HG02973 (cell line): Measurements from ENCODE around the gene CELSR1.
"Not testable (repeated sequence)": the region's sequence is repeated elsewhere in the genome, so short reads cannot be mapped to it uniquely, and the experiment has no call there.

Experiments used
- ATAC-seq: cut with Tn5 transposase; IDR thresholded peaks from one replicate; pipeline ENCODE4 v1.9.1; 2021; ENCODE audit warnings: moderate library complexity; ENCODE audit not compliant: unreplicated experiment

Gene CELSR1

DNA sequence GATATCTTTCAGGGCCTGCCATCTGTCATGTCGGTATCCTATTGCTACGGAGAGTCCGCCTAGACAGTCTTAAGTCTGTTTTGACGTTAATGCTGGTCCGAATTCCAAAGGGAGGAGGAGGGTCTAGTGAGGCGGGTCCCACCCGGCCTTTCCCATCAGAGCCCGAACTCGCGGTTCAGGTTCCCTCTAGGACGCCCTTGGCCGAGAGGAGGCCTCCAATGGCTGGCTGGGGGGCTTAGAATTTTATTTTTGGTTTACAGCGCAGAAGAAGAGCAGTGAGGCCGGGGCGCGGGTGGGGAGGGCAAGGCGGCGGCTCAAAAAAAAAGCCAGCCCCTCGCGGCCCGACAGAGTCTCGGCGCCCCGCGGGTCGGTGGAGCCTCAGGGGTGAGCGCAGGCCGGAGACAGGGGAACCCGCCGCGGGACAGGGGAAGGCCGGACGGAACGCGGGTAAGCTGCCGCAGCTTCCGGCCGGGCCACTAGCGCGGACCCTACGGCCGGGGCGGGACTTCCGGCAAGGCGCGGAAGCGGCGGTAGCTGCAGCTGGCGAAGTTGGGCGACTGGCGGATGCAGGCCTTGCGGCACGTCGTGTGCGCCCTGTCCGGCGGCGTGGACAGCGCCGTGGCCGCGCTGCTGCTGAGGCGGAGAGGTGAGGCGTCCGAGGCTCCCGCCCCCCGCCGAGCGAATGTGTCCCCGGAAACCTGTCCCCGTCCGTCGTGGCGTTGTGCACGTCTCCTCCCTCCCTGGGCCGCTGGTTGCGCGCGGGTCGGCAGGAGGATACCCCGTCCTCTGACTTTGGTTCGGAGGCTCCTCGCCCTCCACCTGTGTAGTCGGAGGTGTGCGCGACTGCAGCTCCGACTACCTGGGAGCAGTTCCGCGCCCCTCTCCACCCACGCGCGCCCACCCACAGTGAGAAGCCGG is 202.0 kb downstream of the CELSR1 start, which contains the start of gene TRMU:
Gene TRMU, plus strand, starts transcription at position 514 of the 918 bp plus-strand sequence. Its CDS starts 51 bp downstream, at position 565.
- peak; percentile 81 for ATAC-seq

DNA sequence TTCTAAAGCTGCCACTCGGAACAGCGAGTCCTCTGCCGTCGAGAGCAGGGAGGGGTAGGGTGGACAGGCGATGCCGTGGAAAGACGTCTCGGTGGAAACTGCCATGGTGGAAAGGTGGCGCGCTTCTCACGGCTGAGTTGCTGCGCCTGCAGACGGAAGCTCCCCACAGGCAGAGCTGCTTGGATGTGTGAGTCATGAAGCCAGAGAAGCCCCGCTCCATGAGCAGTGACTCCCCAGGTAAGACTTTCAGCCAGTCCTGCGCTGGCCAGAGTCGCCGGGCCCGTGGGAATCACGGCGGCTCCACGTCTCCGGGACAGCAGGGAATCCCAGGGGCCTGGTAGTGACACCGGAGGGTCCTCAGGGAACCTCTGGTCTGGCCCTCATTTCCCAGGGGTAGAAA is 205.9 kb downstream of the CELSR1 start:
- no peak for ATAC-seq

DNA sequence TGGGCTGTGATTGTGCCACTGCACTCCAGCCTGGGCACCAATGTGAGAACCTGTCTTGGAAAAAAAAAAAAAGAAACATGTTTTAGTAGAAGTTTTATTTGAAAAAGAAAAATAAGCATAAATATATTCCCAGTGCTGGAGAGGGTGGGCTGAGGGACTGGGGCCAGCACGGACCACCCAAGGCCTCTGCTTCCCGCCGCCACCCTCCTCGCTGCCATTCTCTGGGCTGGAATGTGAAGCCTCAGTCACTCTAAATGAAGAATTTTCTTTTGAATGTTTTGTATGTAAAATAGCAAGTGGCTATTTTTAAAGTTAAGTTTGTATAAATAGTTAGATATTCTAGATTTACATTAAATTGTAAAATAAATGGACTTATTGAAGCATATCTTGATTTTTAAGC is 207.0 kb downstream of the CELSR1 start:
- ATAC-seq = no peak

DNA sequence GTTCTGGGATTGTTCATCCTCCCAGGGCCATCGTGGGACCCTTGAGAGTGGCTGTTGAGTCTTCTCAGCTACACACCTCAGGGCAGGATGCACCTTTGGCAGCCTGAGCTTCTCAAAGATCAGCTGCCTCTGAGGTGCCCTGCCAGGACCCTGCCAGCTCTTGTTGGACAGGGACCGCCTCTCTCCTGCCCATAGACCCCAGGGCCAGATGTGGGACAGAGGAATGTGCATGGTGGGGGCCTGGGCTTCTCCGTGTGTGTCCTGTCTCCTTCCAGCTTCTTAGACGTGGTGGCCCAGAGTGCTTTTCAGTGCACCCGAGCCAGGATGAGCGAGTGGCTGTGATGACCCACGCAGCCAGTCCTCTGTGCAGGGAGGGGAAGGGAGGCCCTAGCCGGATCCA is 207.8 kb downstream of the CELSR1 start:
- no peak for ATAC-seq

DNA sequence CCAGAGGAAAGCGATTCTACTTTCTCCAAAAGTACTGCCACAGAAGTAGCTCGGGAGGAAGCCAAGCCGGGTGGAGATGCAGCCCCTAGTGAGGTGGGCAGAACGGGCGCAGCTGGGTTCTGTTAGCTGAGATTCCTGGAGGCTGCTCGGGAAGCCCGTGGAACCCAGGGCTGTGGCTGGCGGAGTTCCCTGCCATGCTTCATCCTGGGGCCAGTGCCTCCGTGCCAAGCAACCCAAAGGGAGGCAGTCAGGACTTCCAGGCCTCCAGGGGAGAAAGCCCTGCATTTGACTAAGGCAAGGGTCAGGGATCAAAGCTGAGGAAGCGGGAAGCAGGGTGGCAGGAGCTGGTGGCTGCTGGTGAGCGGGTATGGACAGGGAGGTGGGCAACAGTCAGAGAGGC is 208.6 kb downstream of the CELSR1 start:
- ATAC-seq = no peak

DNA sequence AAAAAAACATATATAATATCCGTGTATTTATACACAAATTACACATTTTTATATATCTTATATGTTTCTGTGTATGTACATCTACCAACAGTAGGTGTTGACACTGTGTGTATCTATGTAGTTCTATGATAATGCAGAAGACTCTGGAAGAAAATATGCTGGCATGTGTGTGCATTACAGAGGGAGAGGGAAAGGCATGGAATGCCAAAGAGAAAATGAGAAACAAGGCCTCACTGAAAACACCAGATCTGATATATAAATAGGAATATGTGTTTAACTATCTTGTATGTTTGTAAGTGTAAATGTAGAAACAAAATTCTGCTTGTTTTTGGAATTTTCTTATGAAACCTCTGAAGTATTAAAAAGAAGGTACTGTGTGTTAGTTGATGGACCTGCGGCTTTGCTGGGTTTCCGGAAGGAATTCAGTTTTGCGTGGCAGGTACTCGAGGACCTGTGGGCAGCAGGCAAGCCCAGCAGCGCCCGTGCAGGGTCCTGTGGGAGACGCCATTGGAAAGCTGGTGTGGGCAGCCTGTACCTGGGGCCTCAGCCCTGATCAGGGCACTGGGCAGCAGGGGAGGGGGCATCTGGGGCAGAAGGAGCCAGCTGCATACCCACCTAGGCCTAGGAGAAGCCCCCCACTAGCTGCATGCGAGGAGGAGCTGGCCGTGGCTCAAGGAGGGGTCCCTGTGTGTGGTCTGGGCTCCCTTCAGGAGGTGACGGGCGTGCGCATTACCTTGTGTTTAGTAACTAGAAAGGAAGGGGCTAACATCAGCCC is 209.5 kb downstream of the CELSR1 start:
- ATAC-seq = no peak

DNA sequence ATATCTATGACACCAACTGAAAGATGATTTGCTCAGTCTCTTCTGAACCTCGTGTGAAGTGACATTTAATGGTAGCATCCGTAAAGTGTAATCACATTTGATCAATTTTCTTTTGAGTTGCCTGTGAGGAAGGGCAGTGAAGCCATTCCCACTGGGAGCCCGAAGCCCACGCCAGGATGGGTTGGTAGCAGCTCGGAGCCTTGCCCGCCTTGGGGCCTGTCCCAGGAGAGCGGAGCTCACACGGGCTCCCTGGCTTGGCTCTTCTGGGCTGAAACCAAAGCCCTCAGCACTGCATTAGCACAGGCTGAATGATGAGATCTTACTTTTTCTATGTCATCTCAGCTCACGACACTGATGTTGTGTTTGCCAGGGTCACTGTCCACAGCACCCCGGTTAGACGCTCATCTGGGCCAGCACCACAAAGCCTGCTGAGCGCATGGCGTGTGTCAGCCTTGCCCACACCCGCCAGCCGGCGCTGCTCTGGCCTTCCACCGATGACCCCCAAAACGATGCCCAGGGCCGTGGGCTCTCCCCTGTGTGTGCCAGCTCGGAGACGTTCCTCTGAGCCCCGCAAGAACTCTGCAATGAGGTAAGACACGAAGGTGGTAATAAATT is 211.2 kb downstream of the CELSR1 start:
- no peak for ATAC-seq

DNA sequence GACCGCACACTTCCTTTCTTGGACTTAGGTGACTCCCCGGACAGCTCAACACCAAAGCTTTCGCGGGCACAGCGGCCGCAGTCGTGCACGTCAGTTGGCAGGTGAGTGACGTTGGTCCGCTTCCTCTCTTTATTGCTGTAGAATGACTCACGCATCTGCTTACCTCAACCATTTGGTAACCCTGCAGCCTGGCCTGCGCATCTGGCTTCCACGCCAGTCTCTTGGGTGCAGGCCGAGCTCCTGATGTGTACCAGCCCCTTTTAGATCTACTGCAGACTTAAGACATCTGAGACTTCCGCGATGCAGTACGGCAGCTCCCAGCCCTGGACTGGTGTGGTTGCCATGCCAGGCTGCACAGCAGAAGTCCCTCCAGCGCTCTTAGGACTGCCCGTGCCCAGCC is 214.3 kb downstream of the CELSR1 start:
- ATAC-seq = no peak

DNA sequence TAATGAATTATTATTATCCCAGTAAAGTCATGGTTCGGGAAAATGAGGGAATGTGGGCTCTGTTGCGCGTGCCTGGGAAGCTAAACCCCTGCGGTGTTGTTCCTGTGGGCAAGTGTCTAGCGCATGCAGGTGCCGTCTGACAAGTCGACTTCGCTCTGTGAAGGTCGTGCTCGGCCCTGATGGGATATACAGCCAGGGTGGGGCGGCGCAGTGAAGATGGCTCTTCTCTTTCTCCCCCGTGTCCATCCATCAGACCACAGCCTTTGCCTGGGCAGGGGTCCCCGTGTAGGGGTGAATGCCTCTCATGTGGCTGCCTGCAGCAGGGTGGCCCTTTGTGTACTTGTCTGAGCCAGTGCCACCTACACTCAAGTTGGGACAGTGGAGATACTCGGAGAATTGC is 214.7 kb downstream of the CELSR1 start:
- ATAC-seq = no peak

DNA sequence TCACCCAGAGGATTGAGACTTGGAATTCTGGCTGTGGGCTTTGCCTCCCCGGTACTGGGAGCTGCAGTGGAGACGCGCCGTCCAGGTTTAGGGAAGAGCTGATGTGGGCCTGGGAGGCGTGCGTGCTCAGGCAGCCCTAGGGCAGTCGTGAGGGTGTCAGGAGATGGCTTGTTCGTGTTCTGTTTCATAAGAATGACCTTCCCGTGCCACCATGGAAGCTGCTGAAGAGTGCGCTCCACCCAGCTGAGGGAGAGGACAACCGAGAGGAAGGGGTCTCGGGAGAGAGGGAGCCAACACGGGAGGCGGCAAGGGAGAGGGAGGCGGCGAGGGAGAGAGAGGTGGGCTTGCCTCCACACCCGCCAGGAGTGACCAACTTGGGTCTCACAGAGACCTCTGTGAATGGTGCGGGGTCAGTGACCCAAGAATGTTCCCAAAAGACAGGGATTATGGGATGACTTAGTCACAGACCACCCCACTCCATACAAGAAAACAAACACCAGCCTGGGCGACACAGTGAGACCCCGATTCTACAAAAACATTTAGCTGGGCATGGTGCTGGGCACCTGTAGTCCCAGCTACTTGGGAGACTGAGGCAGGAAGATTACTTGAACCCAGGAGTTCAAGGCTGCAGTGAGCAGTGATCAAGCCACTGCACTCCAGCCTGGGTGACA is 216.6 kb downstream of the CELSR1 start:
- no peak for ATAC-seq

DNA sequence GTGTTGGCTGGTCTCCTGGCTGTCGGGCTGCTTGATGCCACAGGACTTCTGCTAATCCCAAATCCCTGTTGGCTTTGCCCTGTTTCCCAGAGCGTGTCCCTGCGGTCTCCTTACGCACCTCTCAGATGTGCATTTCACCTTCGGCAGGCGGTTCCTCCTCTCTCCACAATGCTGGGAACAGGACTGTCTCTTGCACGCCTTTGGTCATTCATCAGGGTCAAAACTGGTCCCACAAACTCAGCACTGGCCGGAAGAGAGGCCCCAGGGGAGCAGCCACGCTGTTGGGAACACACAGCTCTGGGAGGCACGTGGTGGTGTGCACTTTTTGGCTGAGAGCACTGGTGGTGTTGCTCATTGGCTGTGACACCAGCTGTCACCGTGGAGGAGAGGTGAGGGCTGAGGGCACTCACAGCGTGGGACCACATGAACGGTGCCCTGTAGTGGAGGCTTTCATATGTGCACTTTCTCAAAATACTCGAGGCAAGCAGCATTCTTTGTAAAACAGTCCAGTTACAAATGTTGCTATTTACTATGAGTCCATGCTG is 217.2 kb downstream of the CELSR1 start:
- ATAC-seq = no peak

DNA sequence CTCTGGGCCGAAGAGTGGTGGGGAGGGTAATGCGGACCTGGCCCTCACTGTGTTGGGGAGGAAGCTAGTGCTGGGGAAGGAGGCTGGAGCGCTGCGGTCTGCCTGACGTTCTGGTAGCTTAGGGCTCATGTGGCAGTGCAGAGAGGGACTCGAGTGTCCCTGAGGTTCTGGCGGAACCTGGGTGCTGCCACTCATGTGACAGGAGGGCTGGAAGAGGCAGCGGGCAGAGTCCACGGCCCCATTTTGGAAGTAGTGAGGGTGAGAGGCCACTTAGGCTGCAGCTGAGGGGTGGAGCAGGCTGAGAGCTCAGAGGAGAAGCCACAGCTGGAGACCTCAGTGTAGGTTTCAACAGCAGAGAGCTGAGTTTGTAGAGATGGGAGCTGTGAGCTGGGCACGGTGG is 218.1 kb downstream of the CELSR1 start:
- no peak for ATAC-seq

DNA sequence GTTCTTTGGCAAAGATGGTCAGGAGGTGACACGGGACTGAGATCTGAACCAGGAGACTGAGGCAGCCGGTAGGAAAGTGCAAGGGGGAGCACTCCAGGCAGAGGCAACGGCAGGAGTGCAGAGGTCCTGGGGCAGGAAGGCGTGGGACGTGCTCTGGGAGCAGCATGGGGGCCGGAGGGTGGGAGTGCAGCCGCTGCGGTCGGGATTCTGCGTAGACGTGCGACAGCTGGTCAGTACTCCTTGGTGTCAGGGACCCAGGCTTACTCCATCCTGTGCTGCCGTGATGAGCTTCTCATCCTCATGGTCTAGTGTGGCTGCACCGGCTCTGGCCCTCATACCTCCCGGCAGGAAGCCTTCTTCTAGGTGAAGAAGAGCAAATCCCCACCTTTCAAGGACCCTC is 218.8 kb downstream of the CELSR1 start:
- no peak for ATAC-seq

DNA sequence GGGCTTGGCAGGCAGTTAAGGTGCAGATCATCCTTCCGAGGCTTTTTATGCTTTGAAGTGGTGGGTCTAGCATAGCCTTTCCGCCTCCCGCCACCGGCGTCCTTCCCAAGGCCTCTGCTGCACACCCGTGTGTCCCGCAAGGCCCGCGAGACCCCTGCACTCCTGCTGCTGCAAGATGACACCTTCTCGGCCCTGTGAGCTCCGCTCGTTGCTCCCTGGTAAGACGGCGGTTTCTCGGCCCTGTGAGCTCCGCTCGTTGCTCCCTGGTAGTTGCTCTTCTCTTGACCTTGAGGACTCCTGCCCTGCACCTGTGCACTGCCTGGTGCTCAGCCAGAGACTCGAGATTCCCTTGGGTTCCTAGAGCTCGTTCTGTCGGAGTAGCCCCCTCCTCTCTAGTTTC is 219.8 kb downstream of the CELSR1 start:
- ATAC-seq = no peak

DNA sequence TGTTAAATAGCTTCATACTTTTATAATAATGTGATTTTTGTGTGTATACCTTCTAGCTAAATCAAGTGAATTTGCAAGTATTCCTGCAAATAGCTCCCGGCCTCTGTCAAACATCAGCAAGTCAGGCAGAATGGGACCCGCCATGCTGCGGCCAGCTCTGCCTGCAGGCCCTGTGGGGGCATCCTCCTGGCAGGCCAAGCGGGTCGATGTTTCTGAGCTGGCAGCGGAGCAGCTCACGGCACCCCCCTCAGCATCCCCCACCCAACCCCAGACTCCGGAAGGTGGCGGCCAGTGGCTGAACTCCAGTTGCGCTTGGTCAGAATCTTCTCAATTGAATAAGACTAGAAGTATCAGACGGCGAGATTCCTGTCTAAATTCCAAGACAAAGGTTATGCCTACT is 221.4 kb downstream of the CELSR1 start:
- ATAC-seq = no peak

DNA sequence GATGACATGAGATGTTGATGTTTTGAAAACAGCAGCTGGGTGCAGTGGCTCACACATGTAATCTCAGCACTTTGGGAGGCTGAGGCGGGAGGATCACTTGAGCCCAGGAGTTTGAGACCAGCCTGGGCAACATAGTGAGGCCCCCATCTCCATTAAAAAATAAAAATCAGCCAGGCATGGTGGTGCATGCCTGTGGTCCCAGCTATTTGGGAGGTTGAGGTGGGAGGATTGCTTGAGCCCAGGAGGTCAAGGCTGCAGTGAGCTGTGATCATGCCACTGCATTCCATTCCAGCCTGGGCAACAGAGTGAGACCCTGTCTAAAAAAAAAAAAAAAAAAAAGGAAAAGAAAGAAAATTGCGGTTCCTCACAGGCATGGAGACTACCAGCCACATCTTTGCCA is 224.6 kb downstream of the CELSR1 start:
- ATAC-seq = not testable (repeated sequence)

DNA sequence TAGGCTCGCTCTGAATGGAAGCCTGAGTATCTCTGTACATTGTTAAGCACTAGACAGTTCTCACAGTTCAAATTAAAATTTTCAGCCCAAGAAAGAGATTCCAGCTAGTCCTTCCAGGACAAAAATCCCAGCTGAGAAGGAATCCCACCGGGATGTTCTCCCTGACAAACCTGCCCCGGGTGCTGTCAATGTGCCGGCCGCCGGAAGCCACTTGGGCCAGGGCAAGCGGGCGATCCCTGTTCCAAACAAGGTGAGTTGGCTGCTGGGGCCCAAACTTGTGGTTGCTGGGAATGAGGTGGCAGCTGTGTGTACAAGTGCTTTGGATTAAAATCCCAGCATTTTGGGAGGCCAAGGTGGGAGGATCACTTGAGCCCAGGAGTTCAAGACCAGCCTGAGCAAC is 225.4 kb downstream of the CELSR1 start:
- no peak for ATAC-seq
